OCI-LY3 (cell line): ENCODE measurements around the gene GAL3ST2.

Experiments used
- CTCF ChIP-seq: fragments of 200-600, 300-600 bp; sonication (generic); IDR thresholded peaks from 2 replicates; pipeline ENCODE4 v1.5.1; 2014; ENCODE audit warnings: antibody characterized with exemption, low read length, low read depth
- EZH2phosphoT487 ChIP-seq: fragments of 200-600 bp; shearing (Covaris generic); IDR thresholded peaks from 2 replicates; pipeline ENCODE4 v1.6.1; 2018; ENCODE audit warnings: antibody characterized with exemption, mixed run types, low read depth

GRCh38 chr2:241768850-241769249 is 7.8 kb upstream of the GAL3ST2 start:
- TF ChIP-seq CTCF (no peak), EZH2phosphoT487 (no peak)
